SK-N-SH (cell line): ENCODE results near the gene RASL11B. TPM values are rescaled to one million over a fixed set of nuclear protein-coding genes. Genes with fewer than 3 reads are reported as not detected.

Source experiments
- CTCF ChIA-PET: fragments of 300-600, 350-600 bp; formaldehyde crosslinking; extraction: SDS; loops from one replicate; lab custom pipeline; 2021; lab: Yijun Ruan, JAX
- POLR2A ChIA-PET: fragments of 350-600 bp; sonication (Branson Sonifier 250); formaldehyde crosslinking; extraction: SDS; loops from one replicate; lab custom pipeline; 2020; ENCODE audit warnings: antibody characterized with exemption, inconsistent platforms; lab: Yijun Ruan, JAX
- DNase-seq: peaks from one replicate; pipeline ENCODE4 v3.0.0; 2012
- H2AFZ ChIP-seq: fragments of 200-600 bp; sonication (generic); 2 replicates; pipeline ENCODE4 v1.8.1; 2016; ENCODE audit warnings: antibody characterized with exemption, mild to moderate bottlenecking, low read depth
- H3F3A ChIP-seq: fragments of 200-600 bp; sonication (generic); replicated peaks from 2 replicates; pipeline ENCODE3; 2016; ENCODE audit warnings: antibody characterized with exemption, mild to moderate bottlenecking; ENCODE audit not compliant: insufficient read depth
- H3K27ac ChIP-seq, 2 experiments: fragments of 200-500 bp in 1 of 2; fragments of 200-600 bp in 1 of 2; sonication (Bioruptor generic) in 1 of 2; sonication (generic), shearing (Covaris generic) in 1 of 2; 2 replicates each; pipeline versions ENCODE4 v1.5.1 to v1.6.1; 2014 to 2016; ENCODE audit warnings: low read depth in 2 of 2, inconsistent platforms in 1 of 2, low read length in 1 of 2, mild to moderate bottlenecking in 1 of 2, mixed read lengths in 1 of 2
- H3K27me3 ChIP-seq: fragments of 200-600 bp; sonication (generic), shearing (Covaris generic); 2 replicates; pipeline ENCODE4 v1.6.1; 2016; ENCODE audit warnings: mixed run types; ENCODE audit not compliant: insufficient read depth
- H3K36me3 ChIP-seq, 2 experiments: fragments of 200-500 bp in 1 of 2; fragments of 200-600 bp in 1 of 2; sonication (Bioruptor generic) in 1 of 2; sonication (generic) in 1 of 2; replicated peaks in 1 of 2; 2 replicates each; pipeline versions ENCODE3 to v1.5.1; 2014 to 2016; ENCODE audit warnings: low read length in 1 of 2, mild to moderate bottlenecking in 1 of 2; ENCODE audit not compliant: insufficient read depth in 2 of 2, control insufficient read depth in 1 of 2
- H3K4me1 ChIP-seq, 2 experiments: fragments of 200-500 bp in 1 of 2; fragments of 200-600 bp in 1 of 2; sonication (Bioruptor generic) in 1 of 2; sonication (generic), shearing (Covaris generic) in 1 of 2; 2 replicates each; pipeline versions ENCODE4 v1.5.1 to v1.6.1; 2014 to 2016; ENCODE audit warnings: low read depth in 1 of 2, low read length in 1 of 2, mixed run types in 1 of 2; ENCODE audit not compliant: insufficient read depth in 2 of 2, control insufficient read depth in 1 of 2
- H3K4me2 ChIP-seq: fragments of 200-600 bp; sonication (generic), shearing (Covaris generic); 2 replicates; pipeline ENCODE4 v1.6.1; 2017; ENCODE audit warnings: mixed run types
- H3K4me3 ChIP-seq, 2 experiments: fragments of 200-500 bp in 1 of 2; fragments of 200-600 bp in 1 of 2; sonication (Bioruptor generic) in 1 of 2; sonication (generic), shearing (Covaris generic) in 1 of 2; 2 replicates each; pipeline versions ENCODE4 v1.5.1 to v1.8.1; 2014 to 2016; ENCODE audit warnings: low read depth in 2 of 2, inconsistent platforms in 1 of 2, low read length in 1 of 2, mild to moderate bottlenecking in 1 of 2, mixed read lengths in 1 of 2, moderate library complexity in 1 of 2
- H3K79me2 ChIP-seq: fragments of 200-600 bp; sonication (generic); 2 replicates; pipeline ENCODE4 v1.8.1; 2017; ENCODE audit warnings: mild to moderate bottlenecking; ENCODE audit not compliant: insufficient read depth
- H3K9ac ChIP-seq: fragments of 200-600 bp; sonication (generic); 2 replicates; pipeline ENCODE4 v1.6.1; 2017; ENCODE audit warnings: mixed run types
- H3K9me2 ChIP-seq: fragments of 200-600 bp; sonication (generic); 2 replicates; pipeline ENCODE4 v1.6.1; 2017; ENCODE audit warnings: mixed run types
- H3K9me3 ChIP-seq: fragments of 200-600 bp; sonication (generic); 2 replicates; pipeline ENCODE4 v1.6.1; 2017; ENCODE audit warnings: mixed run types, mild to moderate bottlenecking, moderate library complexity
- H4K20me1 ChIP-seq: fragments of 200-600 bp; sonication (generic); 2 replicates; pipeline ENCODE4 v1.6.1; 2017; ENCODE audit warnings: mild to moderate bottlenecking, mixed run types; ENCODE audit not compliant: insufficient read depth
- ELF1 ChIP-seq: IDR thresholded peaks from 2 replicates; pipeline ENCODE4 v1.4.0; 2012
- FOXJ3 ChIP-seq: sonication (generic); formaldehyde crosslinking; IDR thresholded peaks from 2 replicates; pipeline ENCODE4 v1.5.1; 2020; ENCODE audit warnings: mild to moderate bottlenecking, missing genetic modification reagents
- JUND ChIP-seq: IDR thresholded peaks from 2 replicates; pipeline ENCODE4 v1.4.0; 2012
- MXI1 ChIP-seq: IDR thresholded peaks from 2 replicates; pipeline ENCODE4 v1.6.1; 2012; ENCODE audit warnings: mild to moderate bottlenecking, low read depth, low read length, improper control_type of control experiment
- RAD21 ChIP-seq: IDR thresholded peaks from 2 replicates; pipeline ENCODE4 v1.6.1; 2012; ENCODE audit warnings: mild to moderate bottlenecking, low read length
- TAF1 ChIP-seq: IDR thresholded peaks from 2 replicates; pipeline ENCODE4 v1.6.1; 2012; ENCODE audit warnings: low read depth, mild to moderate bottlenecking, low read length, moderate library complexity, borderline replicate concordance
- YY1 ChIP-seq: IDR thresholded peaks from 2 replicates; pipeline ENCODE4 v1.4.0; 2012; ENCODE audit warnings: low read depth, mild to moderate bottlenecking
- WGBS: methylation state at CpG from one replicate; pipeline ENCODE4 v1.1.6; 2017; ENCODE audit warnings: low lambda C conversion rate; 5-methylcytosine and 5-hydroxymethylcytosine counted together
- polyA plus RNA-seq, 3 experiments: library from polyadenylated mRNA; depleted of rRNA; stranded (reverse); fragments of >200 nt; gene quantifications; 2 replicates each; pipeline ENCODE4 v1.2.3, GENCODE V29; 2012
- TF ChIP-seq, protein P1 (sequence below): fragments of 200-600 bp; sonication (generic); IDR thresholded peaks from 2 replicates; pipeline ENCODE4 v1.6.1; 2017; ENCODE audit warnings: antibody characterized with exemption, mild to moderate bottlenecking, moderate library complexity
- TF ChIP-seq, protein P2 (sequence below): IDR thresholded peaks from 2 replicates; pipeline ENCODE4; 2012
- TF ChIP-seq, protein P3 (sequence below): IDR thresholded peaks from 2 replicates; pipeline ENCODE4 v1.4.0; 2012; ENCODE audit warnings: low read depth, borderline replicate concordance
- TF ChIP-seq, protein P4 (sequence below): fragments of 150-350 bp; IDR thresholded peaks from 2 replicates; pipeline ENCODE4 v1.6.1; 2017; ENCODE audit warnings: antibody characterized with exemption, low read length, low read depth, borderline replicate concordance
- TF ChIP-seq, protein P5 (sequence below): IDR thresholded peaks from 2 replicates; pipeline ENCODE4 v1.6.1; 2012; ENCODE audit warnings: mild to moderate bottlenecking, low read depth, low read length, moderate library complexity

Gene RASL11B
- polyA plus RNA-seq, 1 of the 3 experiments (the other 2 are of a cell fraction): 0.54 TPM

DNA sequence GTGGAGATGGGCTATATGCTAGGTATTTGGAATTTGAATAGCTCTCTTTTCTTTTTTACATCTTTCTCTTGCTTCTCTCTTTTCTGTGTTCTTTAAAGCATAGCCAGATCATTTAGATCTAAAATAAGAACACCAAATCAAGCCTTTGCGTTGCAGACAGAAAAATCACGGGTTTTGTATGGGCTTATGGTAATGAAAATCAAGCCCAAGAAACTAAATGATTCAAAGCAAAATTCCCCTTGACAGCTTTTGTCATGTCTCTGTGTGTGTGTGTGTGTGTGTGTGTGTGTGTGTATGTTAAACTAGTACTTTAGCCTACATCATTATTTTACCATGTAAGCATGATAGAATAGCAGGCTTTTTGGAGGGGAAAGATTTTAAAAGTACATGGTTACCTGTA, 1.8 kb upstream of the RASL11B start:
- WGBS: 89% methylated on average over 2 of the region's 2 CpGs
- Histone ChIP-seq H3K4me3 (no peak overlapping the region), H2AFZ (no peak overlapping the region), H3K9me2 (no peaks in the 10 kb centered on the region), H3F3A (peaks cover 9% of the 10 kb centered on the region), H3K4me2 (no peak overlapping the region), H3K27ac (no peak overlapping the region), H3K9me3 (no peaks in the 10 kb centered on the region), H3K27me3 (no peaks in the 10 kb centered on the region; the same call in 1 of the 2 replicates), H4K20me1 (no peaks in the 10 kb centered on the region), H3K36me3 (peaks cover 0 to 3% of the 10 kb centered on the region in 2 experiments), H3K4me1 (peaks cover 0 to 15% of the 10 kb centered on the region in 2 experiments; a peak in 2 of 4 replicates), H3K79me2 (no peaks in the 10 kb centered on the region), H3K9ac (no peak overlapping the region)
- TF ChIP-seq ELF1: no peak
- TF ChIP-seq, protein P1, sequence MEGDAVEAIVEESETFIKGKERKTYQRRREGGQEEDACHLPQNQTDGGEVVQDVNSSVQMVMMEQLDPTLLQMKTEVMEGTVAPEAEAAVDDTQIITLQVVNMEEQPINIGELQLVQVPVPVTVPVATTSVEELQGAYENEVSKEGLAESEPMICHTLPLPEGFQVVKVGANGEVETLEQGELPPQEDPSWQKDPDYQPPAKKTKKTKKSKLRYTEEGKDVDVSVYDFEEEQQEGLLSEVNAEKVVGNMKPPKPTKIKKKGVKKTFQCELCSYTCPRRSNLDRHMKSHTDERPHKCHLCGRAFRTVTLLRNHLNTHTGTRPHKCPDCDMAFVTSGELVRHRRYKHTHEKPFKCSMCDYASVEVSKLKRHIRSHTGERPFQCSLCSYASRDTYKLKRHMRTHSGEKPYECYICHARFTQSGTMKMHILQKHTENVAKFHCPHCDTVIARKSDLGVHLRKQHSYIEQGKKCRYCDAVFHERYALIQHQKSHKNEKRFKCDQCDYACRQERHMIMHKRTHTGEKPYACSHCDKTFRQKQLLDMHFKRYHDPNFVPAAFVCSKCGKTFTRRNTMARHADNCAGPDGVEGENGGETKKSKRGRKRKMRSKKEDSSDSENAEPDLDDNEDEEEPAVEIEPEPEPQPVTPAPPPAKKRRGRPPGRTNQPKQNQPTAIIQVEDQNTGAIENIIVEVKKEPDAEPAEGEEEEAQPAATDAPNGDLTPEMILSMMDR: no peak
- no peak for TF ChIP-seq JUND
- TF ChIP-seq, protein P2, sequence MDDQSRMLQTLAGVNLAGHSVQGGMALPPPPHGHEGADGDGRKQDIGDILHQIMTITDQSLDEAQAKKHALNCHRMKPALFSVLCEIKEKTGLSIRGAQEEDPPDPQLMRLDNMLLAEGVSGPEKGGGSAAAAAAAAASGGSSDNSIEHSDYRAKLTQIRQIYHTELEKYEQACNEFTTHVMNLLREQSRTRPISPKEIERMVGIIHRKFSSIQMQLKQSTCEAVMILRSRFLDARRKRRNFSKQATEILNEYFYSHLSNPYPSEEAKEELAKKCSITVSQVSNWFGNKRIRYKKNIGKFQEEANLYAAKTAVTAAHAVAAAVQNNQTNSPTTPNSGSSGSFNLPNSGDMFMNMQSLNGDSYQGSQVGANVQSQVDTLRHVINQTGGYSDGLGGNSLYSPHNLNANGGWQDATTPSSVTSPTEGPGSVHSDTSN: no peak
- TF ChIP-seq YY1: no peak
- TF ChIP-seq, protein P3, sequence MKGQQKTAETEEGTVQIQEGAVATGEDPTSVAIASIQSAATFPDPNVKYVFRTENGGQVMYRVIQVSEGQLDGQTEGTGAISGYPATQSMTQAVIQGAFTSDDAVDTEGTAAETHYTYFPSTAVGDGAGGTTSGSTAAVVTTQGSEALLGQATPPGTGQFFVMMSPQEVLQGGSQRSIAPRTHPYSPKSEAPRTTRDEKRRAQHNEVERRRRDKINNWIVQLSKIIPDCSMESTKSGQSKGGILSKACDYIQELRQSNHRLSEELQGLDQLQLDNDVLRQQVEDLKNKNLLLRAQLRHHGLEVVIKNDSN: no peak
- TF ChIP-seq TAF1: no peak
- TF ChIP-seq FOXJ3 (CRISPR knock-in tag): no peak
- no peak for TF ChIP-seq MXI1
- TF ChIP-seq, protein P4, sequence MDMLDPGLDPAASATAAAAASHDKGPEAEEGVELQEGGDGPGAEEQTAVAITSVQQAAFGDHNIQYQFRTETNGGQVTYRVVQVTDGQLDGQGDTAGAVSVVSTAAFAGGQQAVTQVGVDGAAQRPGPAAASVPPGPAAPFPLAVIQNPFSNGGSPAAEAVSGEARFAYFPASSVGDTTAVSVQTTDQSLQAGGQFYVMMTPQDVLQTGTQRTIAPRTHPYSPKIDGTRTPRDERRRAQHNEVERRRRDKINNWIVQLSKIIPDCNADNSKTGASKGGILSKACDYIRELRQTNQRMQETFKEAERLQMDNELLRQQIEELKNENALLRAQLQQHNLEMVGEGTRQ: no peak
- no peak for TF ChIP-seq RAD21
- TF ChIP-seq, protein P5, sequence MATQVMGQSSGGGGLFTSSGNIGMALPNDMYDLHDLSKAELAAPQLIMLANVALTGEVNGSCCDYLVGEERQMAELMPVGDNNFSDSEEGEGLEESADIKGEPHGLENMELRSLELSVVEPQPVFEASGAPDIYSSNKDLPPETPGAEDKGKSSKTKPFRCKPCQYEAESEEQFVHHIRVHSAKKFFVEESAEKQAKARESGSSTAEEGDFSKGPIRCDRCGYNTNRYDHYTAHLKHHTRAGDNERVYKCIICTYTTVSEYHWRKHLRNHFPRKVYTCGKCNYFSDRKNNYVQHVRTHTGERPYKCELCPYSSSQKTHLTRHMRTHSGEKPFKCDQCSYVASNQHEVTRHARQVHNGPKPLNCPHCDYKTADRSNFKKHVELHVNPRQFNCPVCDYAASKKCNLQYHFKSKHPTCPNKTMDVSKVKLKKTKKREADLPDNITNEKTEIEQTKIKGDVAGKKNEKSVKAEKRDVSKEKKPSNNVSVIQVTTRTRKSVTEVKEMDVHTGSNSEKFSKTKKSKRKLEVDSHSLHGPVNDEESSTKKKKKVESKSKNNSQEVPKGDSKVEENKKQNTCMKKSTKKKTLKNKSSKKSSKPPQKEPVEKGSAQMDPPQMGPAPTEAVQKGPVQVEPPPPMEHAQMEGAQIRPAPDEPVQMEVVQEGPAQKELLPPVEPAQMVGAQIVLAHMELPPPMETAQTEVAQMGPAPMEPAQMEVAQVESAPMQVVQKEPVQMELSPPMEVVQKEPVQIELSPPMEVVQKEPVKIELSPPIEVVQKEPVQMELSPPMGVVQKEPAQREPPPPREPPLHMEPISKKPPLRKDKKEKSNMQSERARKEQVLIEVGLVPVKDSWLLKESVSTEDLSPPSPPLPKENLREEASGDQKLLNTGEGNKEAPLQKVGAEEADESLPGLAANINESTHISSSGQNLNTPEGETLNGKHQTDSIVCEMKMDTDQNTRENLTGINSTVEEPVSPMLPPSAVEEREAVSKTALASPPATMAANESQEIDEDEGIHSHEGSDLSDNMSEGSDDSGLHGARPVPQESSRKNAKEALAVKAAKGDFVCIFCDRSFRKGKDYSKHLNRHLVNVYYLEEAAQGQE: no peak
- no peak for DNase-seq
- ChIA-PET POLR2A (interaction anchor here (1.8 kb wide), 1 partner anchor 138 kb away, joined by 8 read pairs; no protein-coding TSS in a partner anchor), CTCF (interaction anchor here (1.1 to 1.4 kb wide), 3 partner anchors 13 to 122 kb away, joined by 3 to 5 read pairs (median 3); no protein-coding TSS in a partner anchor)
